GM12878 (cell line): ENCODE data around the gene OPN5. TPM values are rescaled to one million over a fixed set of nuclear protein-coding genes. Genes with fewer than 3 reads are reported as not detected.

Source experiments
- ATAC-seq: fragments of 200-7000 bp; cut with Tn5 transposase; 3 replicates; pipeline ENCODE4 v1.9.1; 2020; ENCODE audit warnings: mild to moderate bottlenecking, moderate library complexity
- BruUV-seq: library from RNA; stranded (reverse); fragments of 400-500 nt; replicated peaks from 2 replicates; lab custom pipeline; 2021; lab: Mats Ljungman, UMichigan
- CTCF ChIA-PET: fragments of 300-600 bp; sonication (Branson Sonifier 250); formaldehyde crosslinking; extraction: SDS; loops from one replicate; lab custom pipeline; 2021; ENCODE audit warnings: inconsistent platforms; lab: Yijun Ruan, JAX
- POLR2A ChIA-PET: fragments of 350-600 bp; formaldehyde crosslinking; extraction: SDS; loops from one replicate; lab custom pipeline; 2021; ENCODE audit warnings: inconsistent platforms; lab: Charles Lee
- RAD21 ChIA-PET: fragments of 300-600 bp; sonication (Branson Sonifier 250); formaldehyde crosslinking; loops from one replicate; lab custom pipeline; 2023; ENCODE audit warnings: antibody characterized with exemption; ENCODE audit not compliant: unreplicated experiment; lab: Charles Lee
- SMC1A ChIA-PET: fragments of 300-600 bp; sonication (Branson Sonifier 250); formaldehyde crosslinking; loops from one replicate; lab custom pipeline; 2023; ENCODE audit not compliant: unreplicated experiment, uncharacterized antibody; lab: Charles Lee
- DNase-seq: peaks from one replicate; pipeline ENCODE4 v3.0.0-alpha.2; 2011; ENCODE audit warnings: low read depth, low spot score
- FAIRE-seq: peaks from 3 replicates; lab custom pipeline; 2011; peaks lifted over from hg19 to GRCh38; lab: Jason Lieb, UNC
- H2AFZ ChIP-seq: 2 replicates; pipeline ENCODE4 v1.6.0; 2011; ENCODE audit warnings: low read depth, low read length, control low read depth; ENCODE audit not compliant: control insufficient read depth
- H3K27ac ChIP-seq: 2 replicates; pipeline ENCODE4 v1.5.1; 2011; ENCODE audit warnings: control low read depth; ENCODE audit not compliant: control insufficient read depth, insufficient read depth
- H3K27me3 ChIP-seq, 2 experiments: replicated peaks in 1 of 2; 2 replicates each; pipeline versions ENCODE4 v1.6.0 to v1.6.1; 2011; ENCODE audit warnings: low read length in 1 of 2; ENCODE audit not compliant: control insufficient read depth in 2 of 2, insufficient read depth in 2 of 2
- H3K36me3 ChIP-seq, 2 experiments: 2 replicates each; pipeline ENCODE4 v1.5.1; 2011; ENCODE audit warnings: low read length in 1 of 2; ENCODE audit not compliant: control insufficient read depth in 2 of 2, insufficient read depth in 2 of 2
- H3K4me1 ChIP-seq: 2 replicates; pipeline ENCODE4 v1.6.1; 2011; ENCODE audit warnings: mild to moderate bottlenecking, low read length, moderate library complexity, mixed read lengths; ENCODE audit not compliant: control insufficient read depth, insufficient read depth
- H3K4me2 ChIP-seq: 2 replicates; pipeline ENCODE4 v1.6.0; 2011; ENCODE audit warnings: control low read depth; ENCODE audit not compliant: control insufficient read depth, insufficient read depth
- H3K4me3 ChIP-seq: fragments of 200-600 bp; sonication (generic); 2 replicates; pipeline ENCODE4 v1.5.1; 2016
- H3K79me2 ChIP-seq: 2 replicates; pipeline ENCODE4 v1.6.0; 2011; ENCODE audit warnings: low read length; ENCODE audit not compliant: control insufficient read depth, insufficient read depth
- H3K9ac ChIP-seq: 2 replicates; pipeline ENCODE4 v1.8.0; 2011; ENCODE audit warnings: low read length, control low read depth, mixed read lengths; ENCODE audit not compliant: control insufficient read depth, insufficient read depth
- H3K9me3 ChIP-seq: replicated peaks from 3 replicates; pipeline ENCODE4 v1.5.1; 2011; ENCODE audit warnings: mild to moderate bottlenecking, low read length; ENCODE audit not compliant: control insufficient read depth, insufficient read depth
- H4K20me1 ChIP-seq: 2 replicates; pipeline ENCODE4 v1.6.0; 2011; ENCODE audit not compliant: control insufficient read depth, insufficient read depth
- CREB1 ChIP-seq: IDR thresholded peaks from 2 replicates; pipeline ENCODE4 v1.6.1; 2012; ENCODE audit warnings: low read depth, mild to moderate bottlenecking, inconsistent platforms
- DPF2 ChIP-seq: fragments of 450-650 bp; IDR thresholded peaks from 2 replicates; pipeline ENCODE4 v1.6.1; 2017; ENCODE audit warnings: mild to moderate bottlenecking
- HDGF ChIP-seq: fragments of 450-650 bp; IDR thresholded peaks from 2 replicates; pipeline ENCODE4 v1.6.1; 2016; ENCODE audit warnings: antibody characterized with exemption
- JUND ChIP-seq: IDR thresholded peaks from 2 replicates; pipeline ENCODE4 v1.6.1; 2012; ENCODE audit warnings: low read depth, mild to moderate bottlenecking, low read length, improper control_type of control experiment, moderate library complexity
- MYC ChIP-seq: IDR thresholded peaks from 2 replicates; pipeline ENCODE4 v1.6.1; 2011; ENCODE audit warnings: mild to moderate bottlenecking, low read length, moderate library complexity, inconsistent platforms; ENCODE audit not compliant: insufficient read depth, insufficient replicate concordance, insufficient read length, severe bottlenecking
- NFXL1 ChIP-seq: fragments of 450-650 bp; IDR thresholded peaks from 2 replicates; pipeline ENCODE4 v1.6.1; 2017; ENCODE audit warnings: antibody characterized with exemption, mild to moderate bottlenecking, borderline replicate concordance
- NR2F1 ChIP-seq: fragments of 450-650 bp; conservative IDR thresholded peaks from 2 replicates; pipeline ENCODE4 v1.6.1; 2017; ENCODE audit warnings: mild to moderate bottlenecking
- SPI1 ChIP-seq: IDR thresholded peaks from 2 replicates; pipeline ENCODE4 v1.6.1; 2011; ENCODE audit warnings: low read depth, mild to moderate bottlenecking, low read length, moderate library complexity, borderline replicate concordance; ENCODE audit not compliant: insufficient read depth
- SRF ChIP-seq, 2 experiments: IDR thresholded peaks; 2 replicates each; pipeline ENCODE4 v1.6.1; 2011; ENCODE audit warnings: low read depth in 2 of 2, low read length in 2 of 2, mild to moderate bottlenecking in 1 of 2, moderate library complexity in 1 of 2
- SUPT20H ChIP-seq: IDR thresholded peaks from 2 replicates; pipeline ENCODE4 v1.6.1; 2011; ENCODE audit warnings: low read depth, mild to moderate bottlenecking, low read length, moderate library complexity, borderline replicate concordance; ENCODE audit not compliant: control insufficient read depth
- YY1 ChIP-seq: IDR thresholded peaks from 2 replicates; pipeline ENCODE4 v1.6.1; 2011; ENCODE audit warnings: low read depth, mild to moderate bottlenecking, low read length
- ZBTB11 ChIP-seq: fragments of 450-650 bp; formaldehyde crosslinking; IDR thresholded peaks from 2 replicates; pipeline ENCODE4 v1.5.0; 2022; ENCODE audit warnings: mild to moderate bottlenecking, missing genetic modification characterization
- ZZZ3 ChIP-seq: IDR thresholded peaks from 2 replicates; pipeline ENCODE4 v1.6.1; 2011; ENCODE audit warnings: low read depth; ENCODE audit not compliant: control insufficient read depth, insufficient read length
- WGBS: methylation state at CpG from one replicate; pipeline ENCODE4 v1.1.6; 2016; ENCODE audit warnings: low lambda C conversion rate; ENCODE audit not compliant: insufficient replicate concordance, insufficient coverage; ENCODE audit errors: missing lambda C conversion rate; 5-methylcytosine and 5-hydroxymethylcytosine counted together
- in situ Hi-C: fragments of 300-500 bp; cut with MboI; formaldehyde crosslinking; loops from 9 replicates; pipeline ENCODE4 v1.14.3; 2018; ENCODE audit warnings: mixed read lengths
- intact Hi-C: fragments of 100-400 bp; cut with micrococcal nuclease; formaldehyde crosslinking; loops from one replicate; pipeline ENCODE4 v1.14.2; 2022; ENCODE audit not compliant: unreplicated experiment
- polyA plus RNA-seq, 11 experiments: library from polyadenylated mRNA; depleted of rRNA in 4 of 11; unstranded in 6 of 11; stranded (reverse) in 5 of 11; fragments of >200 nt; fragmentation: Nextera tagmentation in 4 of 11; fragmentation: Illumina TruSeq in 1 of 11; extraction: Ambion mirVana in 4 of 11; extraction: Trizol in 1 of 11; gene quantifications; 1 replicate in 1 of 11; 2 replicates in 10 of 11; pipeline versions ENCODE4 v1.2.1 to v1.2.3, GENCODE V29; 2011 to 2016; ENCODE audit warnings: inconsistent platforms in 2 of 11, missing spikeins in 2 of 11, low read depth in 1 of 11
- total RNA-seq, 4 experiments: library from RNA; depleted of rRNA in 3 of 4; stranded (reverse); fragments of >200 nt in 3 of 4; fragmentation: Illumina TruSeq in 1 of 4; extraction: Trizol in 1 of 4; gene quantifications; 2 replicates each; pipeline versions ENCODE4 v1.2.1 to v1.2.3, GENCODE V29; 2013 to 2021
- TF ChIP-seq, protein P1 (sequence below): fragments of 450-650 bp; conservative IDR thresholded peaks from 2 replicates; pipeline ENCODE4 v1.6.1; 2017; ENCODE audit warnings: mild to moderate bottlenecking, moderate library complexity
- TF ChIP-seq, protein P2 (sequence below): fragments of 450-650 bp; IDR thresholded peaks from 2 replicates; pipeline ENCODE4 v1.6.1; 2017; ENCODE audit warnings: borderline replicate concordance

The OPN5 gene
- total and polyA plus RNA-seq, 10 of the 15 experiments (the other 5 are each of a cell fraction or from before 2014, with no cell fraction given), result not detected

- TF ChIP-seq MYC (no peak), NR2F1 (no peak), CREB1 (no peak), NFXL1 (no peak), SUPT20H (no peak), SPI1 (no peak)
- TF ChIP-seq, protein P1, sequence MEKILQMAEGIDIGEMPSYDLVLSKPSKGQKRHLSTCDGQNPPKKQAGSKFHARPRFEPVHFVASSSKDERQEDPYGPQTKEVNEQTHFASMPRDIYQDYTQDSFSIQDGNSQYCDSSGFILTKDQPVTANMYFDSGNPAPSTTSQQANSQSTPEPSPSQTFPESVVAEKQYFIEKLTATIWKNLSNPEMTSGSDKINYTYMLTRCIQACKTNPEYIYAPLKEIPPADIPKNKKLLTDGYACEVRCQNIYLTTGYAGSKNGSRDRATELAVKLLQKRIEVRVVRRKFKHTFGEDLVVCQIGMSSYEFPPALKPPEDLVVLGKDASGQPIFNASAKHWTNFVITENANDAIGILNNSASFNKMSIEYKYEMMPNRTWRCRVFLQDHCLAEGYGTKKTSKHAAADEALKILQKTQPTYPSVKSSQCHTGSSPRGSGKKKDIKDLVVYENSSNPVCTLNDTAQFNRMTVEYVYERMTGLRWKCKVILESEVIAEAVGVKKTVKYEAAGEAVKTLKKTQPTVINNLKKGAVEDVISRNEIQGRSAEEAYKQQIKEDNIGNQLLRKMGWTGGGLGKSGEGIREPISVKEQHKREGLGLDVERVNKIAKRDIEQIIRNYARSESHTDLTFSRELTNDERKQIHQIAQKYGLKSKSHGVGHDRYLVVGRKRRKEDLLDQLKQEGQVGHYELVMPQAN, result no peak
- TF ChIP-seq, all 136 proteins: peak for 0
Measured at GRCh38 chr6:47822856-47823554, 41.2 kb downstream of the OPN5 start (continued).

DNA sequence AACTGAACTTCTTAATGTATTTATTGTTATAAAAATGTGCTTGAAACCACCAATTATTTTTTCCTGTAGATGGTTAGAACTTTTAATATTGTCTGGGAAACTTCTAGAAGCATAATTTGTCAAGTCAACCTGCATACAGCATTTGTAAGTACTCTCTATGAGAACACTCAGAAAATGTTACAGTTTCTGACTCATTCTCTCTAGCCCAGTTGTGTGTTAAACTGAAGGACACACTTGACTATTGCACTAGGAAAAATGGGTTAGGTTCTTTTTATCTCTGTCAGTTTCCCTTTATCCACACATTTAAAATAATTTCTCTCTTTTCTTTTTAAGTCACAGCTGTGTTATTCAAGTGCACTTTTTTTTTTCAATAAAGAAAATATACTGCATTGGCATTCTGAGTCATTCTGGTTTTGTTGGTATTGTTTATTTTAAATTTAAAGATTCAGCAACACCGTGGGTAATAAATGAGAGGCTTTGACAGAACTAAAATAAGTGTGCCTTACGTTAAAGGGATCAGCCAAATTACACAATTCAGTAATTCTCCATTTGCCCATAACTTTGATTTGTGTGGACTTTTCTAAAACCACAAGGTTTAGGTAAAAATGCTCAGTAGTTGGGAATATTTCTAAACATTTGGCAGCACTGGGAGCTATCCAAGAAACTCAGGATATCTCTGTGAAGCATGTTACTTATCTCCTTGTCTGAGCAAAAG lies 50.7 kb downstream of the OPN5 start:
- WGBS, result 8% methylated on average over 2 of the region's 2 CpGs
- Histone ChIP-seq H2AFZ (no peak overlapping the region), H3K36me3 (no peaks in the 10 kb centered on the region), H3K4me1 (no peaks in the 10 kb centered on the region), H3K79me2 (no peaks in the 10 kb centered on the region), H3K4me3 (no peak overlapping the region), H3K4me2 (no peak overlapping the region), H4K20me1 (no peaks in the 10 kb centered on the region), H3K9me3 (no peaks in the 10 kb centered on the region), H3K9ac (no peak overlapping the region), H3K27ac (no peak overlapping the region), H3K27me3 (no peaks in the 10 kb centered on the region)
- no peak for DNase-seq
- no TSS peak for BruUV-seq
- no peak for FAIRE-seq
- ATAC-seq, result no peak
- intact Hi-C loops, result no loop called here
- ChIA-PET CTCF (no interaction called here), RAD21 (no interaction called here), SMC1A (no interaction called here), POLR2A (no interaction called here)
- in situ Hi-C loops, result no loop called here
- TF ChIP-seq HDGF (no peak), SRF (IDR thresholded peaks at IDR 0.05; ENCODE audit: low read depth in 2 of 2, low read length in 2 of 2) (no peak), YY1 (no peak), ZBTB11 (CRISPR knock-in tag) (no peak), DPF2 (no peak), JUND (no peak), ZZZ3 (no peak)
- TF ChIP-seq, protein P2, sequence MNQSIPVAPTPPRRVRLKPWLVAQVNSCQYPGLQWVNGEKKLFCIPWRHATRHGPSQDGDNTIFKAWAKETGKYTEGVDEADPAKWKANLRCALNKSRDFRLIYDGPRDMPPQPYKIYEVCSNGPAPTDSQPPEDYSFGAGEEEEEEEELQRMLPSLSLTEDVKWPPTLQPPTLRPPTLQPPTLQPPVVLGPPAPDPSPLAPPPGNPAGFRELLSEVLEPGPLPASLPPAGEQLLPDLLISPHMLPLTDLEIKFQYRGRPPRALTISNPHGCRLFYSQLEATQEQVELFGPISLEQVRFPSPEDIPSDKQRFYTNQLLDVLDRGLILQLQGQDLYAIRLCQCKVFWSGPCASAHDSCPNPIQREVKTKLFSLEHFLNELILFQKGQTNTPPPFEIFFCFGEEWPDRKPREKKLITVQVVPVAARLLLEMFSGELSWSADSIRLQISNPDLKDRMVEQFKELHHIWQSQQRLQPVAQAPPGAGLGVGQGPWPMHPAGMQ, result no peak
